ENCODE data around the gene MAPK8IP2.
"Not testable (repeated sequence)": the region's sequence is repeated elsewhere in the genome, so short reads cannot be mapped to it uniquely, and the experiment has no call there.

MAPK8IP2 gene

GRCh38 chr22:50641696-50642607, 41.4 kb downstream of the MAPK8IP2 start:
- DNase-seq, result no peak

DNA sequence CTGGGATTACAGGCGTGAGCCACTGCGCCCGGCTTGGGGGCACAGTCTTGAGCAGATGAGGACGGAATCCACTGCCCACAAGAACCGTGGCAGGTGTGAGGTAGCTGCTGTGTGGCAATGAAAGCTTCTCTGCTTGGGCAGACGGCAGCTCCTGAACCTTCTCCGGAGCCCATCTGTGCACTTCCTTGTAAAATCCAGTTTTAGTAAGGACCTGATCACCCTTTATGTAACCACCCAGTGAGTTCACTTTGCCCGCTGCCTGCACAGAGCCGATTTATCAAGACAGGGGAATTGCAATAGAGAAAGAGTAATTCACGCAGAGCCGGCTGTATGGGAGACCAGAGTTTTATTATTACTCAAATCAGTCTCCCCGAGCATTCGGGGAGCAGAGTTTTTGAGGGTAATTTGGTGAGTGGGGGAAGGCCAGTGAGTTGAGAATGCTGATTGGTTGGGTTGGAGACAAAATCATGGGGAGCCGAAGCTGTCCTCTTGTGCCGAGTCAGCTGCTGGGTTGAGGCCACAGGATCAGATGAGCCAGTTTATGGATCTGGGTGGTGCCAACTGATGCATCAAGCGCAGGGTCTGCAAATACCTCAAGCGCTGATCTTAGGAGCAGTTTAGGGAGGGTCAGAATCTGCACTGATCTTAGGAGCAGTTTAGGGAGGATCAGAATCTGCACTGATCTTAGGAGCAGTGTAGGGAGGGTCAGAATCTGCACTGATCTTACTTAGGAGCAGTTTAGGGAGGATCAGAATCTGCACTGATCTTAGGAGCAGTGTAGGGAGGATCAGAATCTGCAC, 42.6 kb downstream of the MAPK8IP2 start:
- DNase-seq, result not testable (repeated sequence)

DNA sequence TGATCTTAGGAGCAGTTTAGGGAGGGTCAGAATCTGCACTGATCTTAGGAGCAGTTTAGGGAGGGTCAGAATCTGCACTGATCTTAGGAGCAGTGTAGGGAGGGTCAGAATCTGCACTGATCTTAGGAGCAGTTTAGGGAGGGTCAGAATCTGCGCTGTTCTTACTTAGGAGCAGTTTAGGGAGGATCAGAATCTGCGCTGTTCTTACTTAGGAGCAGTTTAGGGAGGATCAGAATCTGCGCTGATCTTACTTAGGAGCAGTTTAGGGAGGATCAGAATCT, 43.2 kb downstream of the MAPK8IP2 start:
- not testable (repeated sequence) for DNase-seq

GRCh38 chr22:50653256-50653655, 52.7 kb downstream of the MAPK8IP2 start:
- DNase-seq, result no peak

- not testable (repeated sequence) for DNase-seq
Observed at GRCh38 chr22:50654664-50655063, 54.1 kb downstream of the MAPK8IP2 start.

DNA sequence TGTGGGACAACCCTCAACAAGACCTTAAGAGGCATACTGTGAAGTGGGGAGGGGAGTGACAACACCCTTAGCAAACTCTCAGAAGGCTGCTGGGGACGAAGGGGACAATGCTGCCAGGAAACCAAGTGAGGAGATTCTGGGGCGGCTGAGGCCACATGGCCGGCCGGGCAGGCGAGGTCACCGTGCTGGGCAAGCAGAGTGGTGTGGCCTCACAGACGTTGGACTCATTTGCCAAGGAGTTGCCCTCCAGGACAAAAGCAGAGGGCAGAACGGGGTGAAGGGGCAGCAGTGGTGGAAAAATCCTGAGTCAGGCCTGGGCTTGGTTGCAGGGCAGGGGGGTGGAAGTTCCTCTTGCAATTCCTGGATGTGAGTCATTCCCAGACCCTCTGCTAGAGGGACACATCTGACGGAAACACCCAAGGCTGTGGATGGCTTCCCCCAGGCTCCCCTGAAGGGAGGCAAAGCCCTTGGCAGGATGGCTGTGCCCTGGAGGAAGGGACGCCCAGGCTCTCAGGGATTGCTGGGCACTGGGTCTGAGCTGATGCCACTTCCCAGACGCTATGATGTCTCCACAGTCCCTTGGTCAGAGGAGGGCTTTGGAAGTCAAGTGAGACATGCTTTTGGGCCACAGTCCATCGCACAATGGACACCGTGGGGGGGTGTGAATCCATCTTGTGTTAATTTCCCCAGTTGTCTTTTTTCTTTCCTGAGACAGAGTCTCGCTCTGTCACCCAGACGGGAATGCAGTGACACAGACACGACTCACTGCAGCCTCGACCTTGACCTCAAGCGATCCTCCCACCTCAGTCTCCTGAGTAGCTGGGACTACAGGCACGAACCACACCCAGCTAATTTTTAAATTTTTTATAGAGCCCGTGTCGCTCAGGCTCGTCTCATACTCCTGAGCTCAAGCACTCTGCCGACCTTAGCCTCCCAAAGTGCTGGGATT, 55.8 kb downstream of the MAPK8IP2 start:
- DNase-seq, result no peak

DNA sequence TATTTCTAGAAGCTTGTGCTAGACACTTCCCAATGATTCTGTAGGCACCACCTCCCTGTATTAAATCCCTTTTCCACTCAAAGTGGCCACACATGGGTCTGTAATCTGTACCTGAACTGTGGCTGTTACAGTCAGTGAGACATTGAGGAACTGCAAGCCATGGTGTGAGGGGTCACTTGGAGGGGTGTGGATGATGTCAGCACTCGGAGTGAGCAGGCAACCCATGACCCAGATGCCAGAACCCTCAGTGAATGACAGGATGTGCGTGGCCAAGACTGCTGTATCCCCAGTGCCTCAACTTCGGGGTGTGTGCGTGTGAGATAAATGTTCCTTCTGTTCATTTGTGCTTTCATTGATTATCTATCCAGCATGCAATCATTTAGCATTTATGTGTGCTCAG, 57.3 kb downstream of the MAPK8IP2 start:
- no peak for DNase-seq

DNA sequence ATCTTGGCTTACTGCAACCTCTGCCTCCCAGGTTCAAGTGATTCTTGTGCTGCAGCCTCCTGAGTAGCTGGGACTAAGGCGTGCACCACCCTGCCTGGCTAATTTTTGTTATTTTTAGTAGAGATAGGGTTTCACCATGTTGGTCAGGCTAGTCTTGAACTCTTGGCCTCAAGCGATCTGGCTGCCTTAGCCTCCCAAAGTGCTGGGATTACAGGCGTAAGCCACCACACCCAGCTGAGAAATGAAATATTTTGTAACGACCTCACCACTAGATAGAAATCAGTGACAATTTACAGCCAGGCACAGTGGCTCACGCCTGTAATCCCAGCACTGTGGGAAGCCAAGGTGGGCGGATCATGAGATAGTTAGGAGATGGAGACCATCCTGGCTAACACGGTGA, 59.1 kb downstream of the MAPK8IP2 start:
- DNase-seq, result not testable (repeated sequence)

- DNase-seq, result no peak
Observed at GRCh38 chr22:50660306-50660705, 59.7 kb downstream of the MAPK8IP2 start.

Measured in activated CD4-positive, alpha-beta T cell treated with anti-CD3 and anti-CD28 coated beads, Interleukin-2, amount 50 U/mL, for 1 hour (primary cell).